Esophagus muscularis mucosa (tissue), 4 donors: ENCODE measurements around the gene GZMH.

Source experiments
- CTCF ChIP-seq, 3 experiments: fragments of 200-600 bp in 2 of 3; fragments of 450-650 bp in 1 of 3; sonication (generic) in 2 of 3; IDR thresholded peaks; one replicate each; pipeline ENCODE4 v1.5.1; 2017 to 2019; ENCODE audit warnings: antibody characterized with exemption in 3 of 3, mild to moderate bottlenecking in 2 of 3, moderate library complexity in 1 of 3
- EP300 ChIP-seq: sonication (generic); formaldehyde crosslinking; IDR thresholded peaks from one replicate; pipeline ENCODE4 v1.6.1; 2017; ENCODE audit warnings: antibody characterized with exemption
- POLR2A ChIP-seq: fragments of 450-650 bp; IDR thresholded peaks from one replicate; pipeline ENCODE4 v1.6.1; 2017; ENCODE audit warnings: antibody characterized with exemption, moderate library complexity, mild to moderate bottlenecking, low read depth
- POLR2AphosphoS5 ChIP-seq, 2 donors: sonication (generic); formaldehyde crosslinking; IDR thresholded peaks; one replicate each; pipeline ENCODE4 v1.6.1; 2017; ENCODE audit warnings: antibody characterized with exemption in 2 of 2

GRCh38 chr14:24639270-24639669 is 29.8 kb upstream of the GZMH start:
- TF ChIP-seq CTCF (IDR thresholded peaks at IDR 0.05) (no peak), EP300 (no peak), POLR2A (no peak), POLR2AphosphoS5 (IDR thresholded peaks at IDR 0.05) (no peak)
